Measurements from ENCODE around the gene CCDC88B.

Gene CCDC88B

DNA sequence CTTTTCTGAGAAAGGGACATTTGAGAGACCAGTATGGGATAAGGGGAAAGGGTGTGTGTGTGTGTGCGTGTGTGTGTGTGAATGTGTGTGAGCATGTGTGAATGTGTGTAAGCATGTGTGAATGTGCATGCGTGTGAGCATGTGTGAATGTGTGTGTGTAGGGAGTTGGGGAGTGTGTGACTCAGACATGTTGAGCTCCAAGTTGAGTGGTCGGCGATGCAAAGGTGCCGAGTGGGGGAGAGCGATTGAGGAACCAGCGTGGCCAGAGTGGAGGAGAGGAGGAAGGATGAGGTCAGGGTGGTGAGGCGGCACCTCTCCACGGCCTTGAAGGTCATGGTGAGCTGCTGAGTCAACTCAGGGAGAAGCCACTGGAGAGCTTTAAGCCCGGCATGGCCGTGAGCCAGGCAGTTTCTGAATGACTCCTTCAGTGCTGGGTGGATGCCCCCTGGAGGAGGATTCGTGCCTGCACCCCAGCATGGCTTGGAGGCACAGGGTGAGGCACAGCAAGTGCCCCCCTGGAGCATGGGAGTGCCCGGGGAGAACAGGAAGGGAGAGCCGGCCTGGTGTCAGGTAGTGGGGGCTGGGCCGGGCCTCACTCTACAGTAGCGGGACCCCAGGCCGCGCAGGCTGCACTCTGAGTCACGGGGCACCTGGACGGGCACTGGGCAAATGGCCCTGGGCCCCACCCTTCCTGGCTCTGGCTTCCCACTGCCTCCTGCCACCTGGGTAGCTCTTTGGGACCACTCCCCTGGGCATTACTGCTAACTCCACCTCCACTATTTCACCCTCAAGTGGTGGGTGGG lies 8.2 kb upstream of the CCDC88B start:
- no peak overlapping the region for H3K9ac ChIP-seq
- no peaks in the 10 kb centered on the region for H3K27me3 ChIP-seq (ENCODE audit: control insufficient read depth, insufficient read depth, low read length)
- TF ChIP-seq, protein P1, sequence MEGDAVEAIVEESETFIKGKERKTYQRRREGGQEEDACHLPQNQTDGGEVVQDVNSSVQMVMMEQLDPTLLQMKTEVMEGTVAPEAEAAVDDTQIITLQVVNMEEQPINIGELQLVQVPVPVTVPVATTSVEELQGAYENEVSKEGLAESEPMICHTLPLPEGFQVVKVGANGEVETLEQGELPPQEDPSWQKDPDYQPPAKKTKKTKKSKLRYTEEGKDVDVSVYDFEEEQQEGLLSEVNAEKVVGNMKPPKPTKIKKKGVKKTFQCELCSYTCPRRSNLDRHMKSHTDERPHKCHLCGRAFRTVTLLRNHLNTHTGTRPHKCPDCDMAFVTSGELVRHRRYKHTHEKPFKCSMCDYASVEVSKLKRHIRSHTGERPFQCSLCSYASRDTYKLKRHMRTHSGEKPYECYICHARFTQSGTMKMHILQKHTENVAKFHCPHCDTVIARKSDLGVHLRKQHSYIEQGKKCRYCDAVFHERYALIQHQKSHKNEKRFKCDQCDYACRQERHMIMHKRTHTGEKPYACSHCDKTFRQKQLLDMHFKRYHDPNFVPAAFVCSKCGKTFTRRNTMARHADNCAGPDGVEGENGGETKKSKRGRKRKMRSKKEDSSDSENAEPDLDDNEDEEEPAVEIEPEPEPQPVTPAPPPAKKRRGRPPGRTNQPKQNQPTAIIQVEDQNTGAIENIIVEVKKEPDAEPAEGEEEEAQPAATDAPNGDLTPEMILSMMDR (IDR thresholded peaks at IDR 0.05): peak; percentile 41
- peak overlapping the region; percentile 9 for H3K4me3 ChIP-seq (ENCODE audit: low read depth, low read length)
- no peaks in the 10 kb centered on the region for H3K79me2 ChIP-seq
- H2AFZ ChIP-seq: peak overlapping the region; percentile 63
- no peaks in the 10 kb centered on the region for H3K36me3 ChIP-seq (ENCODE audit: control insufficient read depth, insufficient read depth, low read length)
- H3K27ac ChIP-seq: no peak overlapping the region
- H3K9me3 ChIP-seq (ENCODE audit: control insufficient read depth, low read length): no peaks in the 10 kb centered on the region
- no peaks in the 10 kb centered on the region for H3K4me1 ChIP-seq
- H3K4me2 ChIP-seq (ENCODE audit: low read length): no peak overlapping the region

DNA sequence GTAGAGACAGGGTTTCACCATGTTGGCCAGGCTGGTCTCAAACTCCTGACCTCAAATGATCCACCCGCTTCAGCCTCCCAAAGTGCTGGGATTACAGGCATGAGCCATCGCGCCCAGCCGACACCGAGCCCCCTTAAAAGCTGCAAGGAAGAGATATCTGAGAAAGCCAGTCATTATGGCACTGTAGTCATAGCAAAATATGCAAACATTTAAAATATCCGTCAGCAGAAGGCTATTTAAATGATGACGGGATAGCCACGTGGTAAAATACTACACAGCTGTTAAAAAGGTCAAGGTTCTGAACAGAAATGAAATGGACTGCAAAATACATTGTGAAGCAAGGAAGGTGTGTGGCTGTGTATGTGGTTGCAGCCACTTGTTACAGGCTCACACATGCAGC lies 6.4 kb upstream of the CCDC88B start:
- H3K9ac ChIP-seq: no peak overlapping the region
- H3K36me3 ChIP-seq (ENCODE audit: control insufficient read depth, insufficient read depth, low read length): no peaks in the 10 kb centered on the region
- no peaks in the 10 kb centered on the region for H3K4me1 ChIP-seq
- H3K9me3 ChIP-seq (ENCODE audit: control insufficient read depth, low read length): no peaks in the 10 kb centered on the region
- TF ChIP-seq, protein P1 (IDR thresholded peaks at IDR 0.05): no peak
- H3K4me3 ChIP-seq (ENCODE audit: low read depth, low read length): no peak overlapping the region
- no peak overlapping the region for H3K27ac ChIP-seq
- H3K27me3 ChIP-seq (ENCODE audit: control insufficient read depth, insufficient read depth, low read length): no peaks in the 10 kb centered on the region
- H3K4me2 ChIP-seq (ENCODE audit: low read length): no peak overlapping the region
- no peaks in the 10 kb centered on the region for H3K79me2 ChIP-seq
- H2AFZ ChIP-seq: no peak overlapping the region

DNA sequence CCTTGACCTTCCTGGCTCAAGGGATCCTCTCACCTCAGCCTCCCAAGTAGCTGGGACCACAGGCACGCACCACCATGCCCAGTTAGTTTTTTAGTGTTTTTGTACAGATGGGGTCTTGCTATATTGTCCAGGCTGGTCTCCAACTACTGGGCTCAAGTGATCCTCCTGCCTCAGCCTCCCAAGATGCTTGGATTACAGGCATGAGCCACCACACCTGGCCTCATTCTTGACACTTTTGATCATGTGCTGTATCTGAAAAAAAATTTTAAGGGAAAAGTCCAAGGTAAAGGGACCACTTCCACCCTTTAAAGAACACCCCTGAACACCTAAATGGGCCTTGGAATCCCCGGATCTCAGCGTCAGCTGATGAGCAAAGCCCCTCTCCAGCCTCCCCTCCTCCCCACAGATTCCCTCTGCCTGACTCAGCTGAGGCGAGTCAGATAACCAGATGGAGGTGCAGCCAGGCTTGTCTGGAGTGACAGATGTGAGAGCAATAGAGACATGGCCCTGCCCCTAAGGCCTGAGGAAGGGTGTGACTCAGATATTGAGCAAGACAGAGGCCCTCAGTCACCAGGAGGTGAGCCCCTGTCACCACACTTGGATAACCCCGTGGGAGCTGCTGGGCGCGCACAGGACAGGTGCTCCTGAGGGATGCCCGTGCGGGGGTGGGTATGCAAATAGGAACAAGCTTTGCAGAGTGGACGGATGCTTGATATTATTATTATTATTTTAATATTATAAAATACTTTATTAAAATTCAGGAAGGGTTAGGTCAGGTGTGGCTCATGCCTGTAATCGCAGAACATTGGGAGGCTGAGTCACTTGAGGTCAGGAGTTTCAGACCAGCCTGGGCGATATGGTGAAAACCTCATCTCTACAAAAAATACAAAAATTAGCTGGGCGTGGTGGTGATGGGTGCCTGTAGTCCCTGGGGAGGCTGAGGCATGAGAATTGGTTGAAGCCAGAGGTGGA lies 5.0 kb upstream of the CCDC88B start:
- peak overlapping the region; percentile 32 for H3K27ac ChIP-seq
- no peaks in the 10 kb centered on the region for H3K4me1 ChIP-seq
- no peaks in the 10 kb centered on the region for H3K27me3 ChIP-seq (ENCODE audit: control insufficient read depth, insufficient read depth, low read length)
- H3K9ac ChIP-seq: no peak overlapping the region
- H3K36me3 ChIP-seq (ENCODE audit: control insufficient read depth, insufficient read depth, low read length): no peaks in the 10 kb centered on the region
- no peaks in the 10 kb centered on the region for H3K79me2 ChIP-seq
- H3K4me3 ChIP-seq (ENCODE audit: low read depth, low read length): no peak overlapping the region
- peak overlapping the region; percentile 33 for H2AFZ ChIP-seq
- no peak overlapping the region for H3K4me2 ChIP-seq (ENCODE audit: low read length)
- H3K9me3 ChIP-seq (ENCODE audit: control insufficient read depth, low read length): no peaks in the 10 kb centered on the region
- TF ChIP-seq, protein P1 (IDR thresholded peaks at IDR 0.05): no peak

- Histone ChIP-seq H3K79me2 (no peaks in the 10 kb centered on the region), H2AFZ (no peak overlapping the region), H3K9ac (no peak overlapping the region), H3K4me1 (no peaks in the 10 kb centered on the region), H3K36me3 (ENCODE audit: control insufficient read depth, insufficient read depth, low read length) (no peaks in the 10 kb centered on the region), H3K4me2 (ENCODE audit: low read length) (no peak overlapping the region), H3K27ac (no peak overlapping the region), H3K9me3 (ENCODE audit: control insufficient read depth, low read length) (no peaks in the 10 kb centered on the region), H3K27me3 (ENCODE audit: control insufficient read depth, insufficient read depth, low read length) (no peaks in the 10 kb centered on the region), H3K4me3 (ENCODE audit: low read depth, low read length) (no peak overlapping the region)
- TF ChIP-seq, protein P1 (IDR thresholded peaks at IDR 0.05): no peak
Measured at GRCh38 chr11:64337538-64338249, 2.3 kb upstream of the CCDC88B start.

Measured in parathyroid adenoma (tissue), 2 donors.